HG02571 (cell line): ENCODE measurements around the gene FAM171A2.
"Not testable (repeated sequence)": the region's sequence is repeated elsewhere in the genome, so short reads cannot be mapped to it uniquely, and the experiment has no call there.

Experiments
- ATAC-seq: cut with Tn5 transposase; IDR thresholded peaks from one replicate; pipeline ENCODE4 v1.9.1; 2021; ENCODE audit warnings: mild to moderate bottlenecking, moderate library complexity; ENCODE audit not compliant: unreplicated experiment

FAM171A2 gene

GRCh38 chr17:44384281-44384822 is 20.7 kb upstream of the FAM171A2 start:
- ATAC-seq, result no peak

- ATAC-seq, result no peak
These were observed 20.2 kb upstream of the FAM171A2 start for GRCh38 chr17:44383861-44384260.

DNA sequence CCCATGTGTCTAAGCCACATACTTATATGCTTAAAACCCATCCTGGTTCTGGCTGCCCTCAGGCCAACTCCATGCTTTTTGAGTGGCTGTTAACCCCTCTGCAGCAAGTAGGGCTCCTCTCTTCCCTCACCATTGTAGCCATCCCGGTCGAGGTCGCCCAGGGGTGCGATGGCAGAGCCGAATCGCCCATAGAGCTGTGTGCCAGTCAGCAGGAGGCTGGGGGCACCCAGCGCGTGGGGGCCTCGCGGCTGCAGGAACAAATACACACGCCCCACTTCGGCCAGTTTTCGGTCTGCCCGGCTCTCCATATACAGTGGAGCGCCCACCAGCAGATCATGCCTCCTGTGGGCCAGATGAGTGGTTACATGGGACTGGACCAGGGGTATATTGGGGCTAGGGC is 19.7 kb upstream of the FAM171A2 start:
- ATAC-seq, result no peak

DNA sequence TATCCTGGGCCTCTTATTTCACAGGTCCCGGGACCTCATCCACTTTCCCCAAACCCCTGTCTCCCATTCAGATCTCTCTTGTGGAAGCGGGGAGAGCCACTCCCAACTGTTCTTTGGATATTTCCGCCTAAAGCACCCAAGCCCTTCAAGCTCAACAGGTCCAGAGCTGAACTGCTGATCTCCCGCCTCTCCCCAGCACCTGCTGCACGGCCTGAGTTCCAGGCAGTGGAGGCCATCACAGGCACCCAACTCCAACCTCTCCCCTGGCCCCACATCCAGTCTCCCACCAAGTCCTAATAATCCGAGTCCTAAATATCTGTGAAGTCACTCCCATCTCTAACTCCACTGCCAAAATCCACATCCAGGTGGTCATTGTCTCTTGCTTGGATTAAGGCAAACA is 19.3 kb upstream of the FAM171A2 start:
- ATAC-seq, result no peak

DNA sequence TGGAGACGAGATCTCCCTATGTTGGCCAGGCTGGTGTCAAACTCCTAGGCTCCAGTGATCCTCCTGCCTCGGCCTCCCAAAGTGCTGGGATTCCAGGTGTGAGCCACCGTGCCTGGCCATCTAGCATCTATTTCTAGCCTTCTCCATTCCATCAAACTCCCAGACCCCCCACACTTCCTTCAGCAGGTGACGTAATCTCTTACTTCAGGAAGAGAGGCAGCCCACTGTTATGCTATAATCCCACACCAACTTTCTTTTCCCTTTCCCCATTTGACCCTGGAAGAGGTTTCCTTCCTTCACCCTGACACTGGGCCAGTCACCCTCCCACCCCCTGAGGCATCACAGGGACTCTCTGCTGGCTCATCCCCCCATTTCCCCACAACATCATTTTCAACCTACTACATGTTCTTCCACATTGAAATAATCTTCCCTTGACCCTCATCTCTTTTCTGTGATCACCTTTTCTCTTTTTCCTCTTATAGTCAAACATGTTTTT is 18.2 kb upstream of the FAM171A2 start:
- ATAC-seq, result no peak

GRCh38 chr17:44380767-44381166 is 17.1 kb upstream of the FAM171A2 start:
- no peak for ATAC-seq

DNA sequence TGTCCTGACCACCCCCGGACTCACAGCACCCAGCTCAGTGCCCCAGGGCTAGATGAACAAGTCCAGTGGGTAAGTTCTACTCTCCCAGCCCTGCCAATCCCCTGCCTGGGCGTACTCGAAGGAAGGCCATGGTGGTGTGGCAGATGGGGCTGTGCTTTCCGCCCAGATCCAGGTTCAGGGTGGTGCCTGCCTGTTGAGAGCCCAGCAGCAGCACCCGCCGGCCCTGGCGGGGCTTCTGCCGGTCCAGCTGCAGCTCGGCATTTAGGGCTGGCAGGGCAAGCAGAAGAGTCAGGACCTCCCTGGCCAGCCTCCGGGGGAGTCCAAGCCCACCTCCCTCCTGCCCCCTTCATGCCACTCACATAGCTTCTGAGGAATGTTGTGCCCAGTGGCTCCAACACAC is 16.2 kb upstream of the FAM171A2 start:
- ATAC-seq, result no peak

DNA sequence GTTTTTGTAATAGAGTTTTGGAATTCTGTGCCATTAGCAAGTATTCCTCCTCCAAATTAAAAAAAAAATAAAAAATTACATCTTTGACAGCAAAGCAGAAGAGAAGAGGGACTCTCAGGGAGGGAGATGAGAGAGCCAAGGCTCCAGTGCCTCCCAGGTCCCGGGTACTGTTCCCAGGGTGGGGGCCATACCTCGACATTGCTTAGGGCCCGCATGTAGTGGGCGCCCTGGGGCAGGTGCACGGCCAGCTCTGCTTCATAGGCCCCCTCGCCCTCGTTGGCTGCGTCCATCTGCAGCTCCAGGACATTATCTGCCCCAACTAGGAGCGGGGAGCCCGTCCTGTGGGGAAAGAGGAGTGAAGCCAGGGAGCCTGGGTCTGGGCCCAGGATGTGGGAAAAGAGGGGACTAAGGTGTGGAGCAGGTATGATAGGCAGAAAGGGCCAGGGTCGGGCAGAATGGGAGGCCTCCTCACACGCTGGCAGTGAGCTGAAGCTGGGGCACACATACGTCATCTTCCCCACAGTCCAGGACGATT is 14.6 kb upstream of the FAM171A2 start:
- no peak for ATAC-seq

DNA sequence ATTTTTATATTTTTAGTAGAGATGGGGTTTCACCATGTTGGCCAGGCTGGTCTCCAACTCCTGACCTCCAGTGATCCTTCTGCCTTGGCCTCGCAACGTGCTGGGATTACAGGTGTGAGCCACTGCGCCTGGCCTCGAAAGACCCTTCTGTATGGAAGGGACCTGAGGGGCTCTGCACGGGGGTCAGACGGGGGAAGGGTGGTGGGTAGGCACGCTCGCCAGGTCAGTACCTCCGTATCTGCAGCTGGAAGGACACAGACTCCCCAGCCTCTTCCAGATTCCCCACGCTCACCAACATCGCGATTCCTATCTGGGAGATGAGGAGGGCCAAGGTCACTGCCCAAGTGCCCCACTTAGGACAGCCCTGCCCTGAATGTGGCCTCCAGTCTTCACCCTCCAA is 13.1 kb upstream of the FAM171A2 start:
- ATAC-seq, result no peak

DNA sequence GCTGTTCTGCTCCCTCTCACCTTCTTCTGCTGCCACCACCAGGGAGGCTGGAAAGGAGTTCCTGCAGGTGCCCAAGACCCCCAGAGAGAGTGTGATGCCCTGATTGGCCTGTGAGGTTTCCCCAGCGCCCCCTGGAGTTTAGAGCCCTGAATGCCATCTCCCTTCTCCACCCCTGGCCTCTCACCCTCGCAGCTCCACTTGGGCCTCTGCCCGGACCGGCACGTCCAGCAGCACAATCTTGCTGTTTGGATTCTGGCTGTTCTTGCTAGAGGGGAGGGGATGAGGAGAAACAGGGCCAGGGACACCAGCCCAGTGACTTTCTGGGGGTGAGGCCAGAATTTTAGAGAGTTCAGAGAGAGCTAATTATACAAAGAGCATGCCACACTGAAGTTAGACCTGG is 12.5 kb upstream of the FAM171A2 start:
- no peak for ATAC-seq

- no peak for ATAC-seq
These were observed 11.8 kb upstream of the FAM171A2 start for GRCh38 chr17:44375196-44376017.

DNA sequence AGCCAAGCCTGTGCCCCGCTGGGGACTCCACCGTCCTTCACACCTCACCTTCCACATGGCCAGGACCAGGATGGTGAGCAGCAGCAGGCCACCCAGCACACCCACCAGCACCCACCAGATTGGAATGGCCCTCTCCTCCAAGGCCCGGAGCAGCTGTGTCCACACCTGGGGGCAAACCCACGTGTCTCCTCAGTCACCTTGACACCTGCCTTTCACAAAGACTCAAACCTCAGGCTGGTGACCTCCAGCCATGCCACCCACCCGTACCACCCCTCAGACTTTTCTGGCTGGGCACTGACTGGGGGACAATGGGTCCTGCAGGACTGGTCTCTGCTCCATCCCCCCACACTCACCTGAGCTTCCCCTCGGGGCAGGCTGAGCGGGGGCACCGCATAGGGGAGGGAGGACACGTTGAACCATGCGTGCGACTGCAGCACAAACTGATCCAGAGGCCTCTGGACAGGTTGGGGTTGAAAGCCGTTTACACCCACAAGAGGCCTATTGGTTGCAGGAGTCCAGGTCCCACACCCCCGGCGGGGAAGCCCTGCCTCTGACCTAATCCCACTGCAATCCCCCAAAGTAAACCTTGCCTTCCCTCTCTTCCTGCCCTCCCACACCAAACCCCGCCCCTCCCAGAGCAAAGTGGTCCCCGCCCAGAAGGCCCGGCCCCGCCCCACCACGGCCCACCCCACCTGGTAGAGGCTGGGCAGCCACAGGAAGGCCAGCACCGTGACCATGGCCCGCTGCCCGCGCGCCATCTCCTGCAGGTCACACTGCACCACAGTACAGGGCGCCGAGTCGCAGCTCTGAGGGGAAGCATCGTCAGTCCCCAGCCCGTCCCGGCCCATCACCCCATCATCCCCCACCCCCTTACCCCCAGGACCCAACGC is 10.9 kb upstream of the FAM171A2 start:
- ATAC-seq, result no peak

GRCh38 chr17:44372036-44372435 is 8.4 kb upstream of the FAM171A2 start:
- ATAC-seq, result no peak

GRCh38 chr17:44369414-44370023 is 5.9 kb upstream of the FAM171A2 start:
- not testable (repeated sequence) for ATAC-seq

GRCh38 chr17:44368391-44369243 is 5.0 kb upstream of the FAM171A2 start:
- not testable (repeated sequence) for ATAC-seq

DNA sequence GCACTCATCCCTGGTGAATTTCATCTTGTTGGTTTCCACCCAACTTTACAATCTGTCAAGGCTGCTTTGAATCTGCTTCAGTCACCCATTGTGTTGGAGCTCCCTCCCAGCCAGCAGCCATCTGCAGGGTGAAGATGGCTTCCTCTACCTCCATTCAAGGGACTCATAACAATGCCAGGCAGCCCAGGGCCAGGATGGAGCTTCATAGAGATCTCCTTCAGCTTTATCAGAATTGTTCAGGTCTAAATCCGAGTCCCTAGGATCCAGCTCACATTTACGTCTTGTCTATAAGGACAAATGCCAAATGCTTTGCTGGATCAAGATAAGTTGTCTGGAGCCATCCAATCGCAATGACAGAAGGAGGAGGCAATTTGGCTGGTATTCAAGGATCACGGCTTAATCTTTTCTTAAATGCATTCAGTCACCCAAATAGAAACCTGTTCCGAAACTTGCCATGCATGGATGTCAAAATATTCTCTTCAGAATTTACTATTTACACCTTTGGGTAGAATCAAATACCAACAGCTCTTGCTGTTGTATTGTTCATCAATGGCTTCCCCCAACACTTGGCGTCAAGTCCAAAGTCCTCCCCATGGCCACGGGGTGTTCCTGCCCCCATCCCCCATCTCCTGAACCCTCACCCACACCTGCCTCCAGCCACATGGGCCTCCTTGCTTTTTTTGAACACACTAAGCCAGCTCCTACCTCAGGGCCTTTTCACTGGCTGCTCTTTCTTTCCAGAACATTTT is 3.8 kb upstream of the FAM171A2 start:
- ATAC-seq, result no peak

GRCh38 chr17:44365051-44365450 is 1.4 kb upstream of the FAM171A2 start:
- ATAC-seq, result not testable (repeated sequence)

DNA sequence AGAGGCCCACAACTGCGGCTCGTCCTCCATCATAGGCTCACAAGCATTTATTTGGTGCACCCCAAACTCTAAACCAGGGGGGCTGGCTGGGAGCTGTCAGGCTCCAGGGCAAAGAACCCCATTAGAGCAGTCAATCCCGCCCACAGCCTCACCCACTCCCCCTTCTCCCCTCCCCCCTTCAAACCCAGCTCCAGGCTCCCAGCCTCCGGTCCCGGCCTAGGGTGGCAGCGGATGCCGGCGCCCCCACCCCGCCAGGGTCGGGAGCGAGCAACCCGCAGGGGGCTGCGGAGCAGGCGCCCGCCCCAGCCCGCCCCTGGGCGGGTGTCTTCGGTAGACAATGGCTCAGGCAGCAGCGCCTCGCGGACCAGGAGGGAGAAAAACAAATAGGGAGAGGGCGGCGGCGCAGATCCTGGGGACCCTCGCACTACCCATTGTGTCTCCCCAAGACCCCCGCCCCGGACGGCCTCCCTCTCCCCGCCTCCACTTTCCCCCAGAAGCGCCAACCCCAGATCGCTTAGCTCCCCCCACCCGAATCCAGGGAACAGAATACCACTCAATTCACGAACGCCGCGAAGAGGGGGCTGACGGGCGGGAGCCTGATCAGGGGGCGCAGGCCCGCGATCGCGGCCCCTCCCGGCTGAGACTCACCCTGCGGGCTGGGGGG is 572 bp downstream of the FAM171A2 start:
- no peak for ATAC-seq
